GM11168 (cell line): ENCODE results near the gene CWH43.

Experiments
- in situ Hi-C: fragments of 300-500 bp; cut with MboI; formaldehyde crosslinking; loops from one replicate; pipeline ENCODE4 v1.12.0; 2022; ENCODE audit warnings: low sequenced_read_pairs; ENCODE audit not compliant: unreplicated experiment

CWH43 gene

GRCh38 chr4:48985976-48986653, at the start of gene CWH43:
CWH43 (plus strand) TSS chr4:48986275; CDS start chr4:48986430, 155 bp downstream.
- in situ Hi-C loops: no loop called here

- in situ Hi-C loops: no loop called here
Measured at GRCh38 chr4:48937033-48937432, 49.0 kb upstream of the CWH43 start.

GRCh38 chr4:48938831-48939230, 47.2 kb upstream of the CWH43 start:
- in situ Hi-C loops: no loop called here

GRCh38 chr4:48939785-48940184, 46.3 kb upstream of the CWH43 start:
- in situ Hi-C loops: no loop called here

- in situ Hi-C loops: no loop called here
Measured at GRCh38 chr4:48943387-48943786, 42.7 kb upstream of the CWH43 start.

- in situ Hi-C loops: no loop called here
Measured at GRCh38 chr4:48944252-48944651, 41.8 kb upstream of the CWH43 start.

GRCh38 chr4:48944756-48945241, 41.3 kb upstream of the CWH43 start:
- in situ Hi-C loops: no loop called here

GRCh38 chr4:48945981-48946380, 40.1 kb upstream of the CWH43 start:
- in situ Hi-C loops: no loop called here

- in situ Hi-C loops: no loop called here
Measured at GRCh38 chr4:48947731-48948130, 38.3 kb upstream of the CWH43 start.

- in situ Hi-C loops: no loop called here
Measured at GRCh38 chr4:48949086-48949485, 37.0 kb upstream of the CWH43 start.

GRCh38 chr4:48949518-48950219, 36.4 kb upstream of the CWH43 start:
- in situ Hi-C loops: loop anchor here (25.0 kb wide), 1 partner anchor 387 kb away; no protein-coding TSS in a partner anchor

- in situ Hi-C loops: loop anchor here (25.0 kb wide), 1 partner anchor 392 kb away; no protein-coding TSS in a partner anchor
Measured at GRCh38 chr4:48954314-48954713, 31.8 kb upstream of the CWH43 start.

GRCh38 chr4:48957366-48957765, 28.7 kb upstream of the CWH43 start:
- in situ Hi-C loops: loop anchor here (25.0 kb wide), 1 partner anchor 395 kb away; no protein-coding TSS in a partner anchor

- in situ Hi-C loops: loop anchor here (25.0 kb wide), 1 partner anchor 396 kb away; no protein-coding TSS in a partner anchor
Measured at GRCh38 chr4:48958582-48958981, 27.5 kb upstream of the CWH43 start.

- in situ Hi-C loops: loop anchor here (25.0 kb wide), 1 partner anchor 399 kb away; no protein-coding TSS in a partner anchor
Measured at GRCh38 chr4:48960988-48961635, 25.0 kb upstream of the CWH43 start.

- in situ Hi-C loops: loop anchor here (25.0 kb wide), 1 partner anchor 400 kb away; no protein-coding TSS in a partner anchor
Measured at GRCh38 chr4:48962636-48963035, 23.4 kb upstream of the CWH43 start.

GRCh38 chr4:48963042-48963679, 22.9 kb upstream of the CWH43 start:
- in situ Hi-C loops: loop anchor here (25.0 kb wide), 1 partner anchor 401 kb away; no protein-coding TSS in a partner anchor

- in situ Hi-C loops: loop anchor here (25.0 kb wide), 1 partner anchor 405 kb away; no protein-coding TSS in a partner anchor
Measured at GRCh38 chr4:48967101-48967500, 19.0 kb upstream of the CWH43 start.

GRCh38 chr4:48967631-48968030, 18.4 kb upstream of the CWH43 start:
- in situ Hi-C loops: loop anchor here (25.0 kb wide), 1 partner anchor 405 kb away; no protein-coding TSS in a partner anchor

- in situ Hi-C loops: loop anchor here (25.0 kb wide), 1 partner anchor 407 kb away; no protein-coding TSS in a partner anchor
Measured at GRCh38 chr4:48968814-48969213, 17.3 kb upstream of the CWH43 start.
